ENCODE measurements around the gene RPL15.

- TF ChIP-seq ZNF12 (CRISPR knock-in tag; IDR thresholded peaks at IDR 0.05) (no peak), PHB2 (IDR thresholded peaks at IDR 0.05; ENCODE audit: partially characterized antibody) (no peak), GMEB2 (CRISPR knock-in tag; IDR thresholded peaks at IDR 0.05; ENCODE audit: low read depth) (no peak), IRF9 (CRISPR knock-in tag; IDR thresholded peaks at IDR 0.05; ENCODE audit: borderline replicate concordance) (no peak)
Measured at GRCh38 chr3:23961913-23962312, 45.0 kb downstream of the RPL15 start.
